Germinal center (tissue), 1 donor: ENCODE data around the gene CHRD.

Experiments used
- DNase-seq: peaks from one replicate; pipeline ENCODE4 v3.0.0; 2012; ENCODE audit warnings: mixed read lengths, low spot score

Gene CHRD

GRCh38 chr3:184382326-184383032 is 2.6 kb downstream of the CHRD start:
- no peak for DNase-seq

- DNase-seq: no peak
These were observed 3.3 kb downstream of the CHRD start for GRCh38 chr3:184383033-184383740.

- DNase-seq: no peak
These were observed 4.5 kb downstream of the CHRD start for GRCh38 chr3:184384342-184384741.

- DNase-seq: no peak
These were observed 5.1 kb downstream of the CHRD start for GRCh38 chr3:184384856-184385422.

- DNase-seq: no peak
These were observed 6.4 kb downstream of the CHRD start for GRCh38 chr3:184386047-184386806.

- no peak for DNase-seq
These were observed 7.4 kb downstream of the CHRD start for GRCh38 chr3:184387174-184387714.

- no peak for DNase-seq
These were observed 8.5 kb downstream of the CHRD start for GRCh38 chr3:184388164-184388935.

GRCh38 chr3:184388936-184389230 is 9.0 kb downstream of the CHRD start:
- no peak for DNase-seq

GRCh38 chr3:184389384-184389783 is 9.5 kb downstream of the CHRD start:
- DNase-seq: no peak

GRCh38 chr3:184389935-184390528 is 10.2 kb downstream of the CHRD start:
- DNase-seq: no peak

GRCh38 chr3:184391266-184391665 is 11.4 kb downstream of the CHRD start:
- no peak for DNase-seq

- no peak for DNase-seq
These were observed 15.4 kb downstream of the CHRD start for GRCh38 chr3:184395320-184395660.

GRCh38 chr3:184399410-184399809 is 19.6 kb downstream of the CHRD start:
- DNase-seq: no peak

GRCh38 chr3:184405075-184406030 is 25.5 kb downstream of the CHRD start:
- DNase-seq: no peak

GRCh38 chr3:184409331-184409926 is 29.6 kb downstream of the CHRD start:
- no peak for DNase-seq

- no peak for DNase-seq
These were observed 30.2 kb downstream of the CHRD start for GRCh38 chr3:184409946-184410500.

- no peak for DNase-seq
These were observed 34.8 kb downstream of the CHRD start for GRCh38 chr3:184414418-184415202.

GRCh38 chr3:184415203-184415490 is 35.3 kb downstream of the CHRD start:
- DNase-seq: no peak
